Measurements from ENCODE around the gene ACAA1. TPM values are rescaled to one million over a fixed set of nuclear protein-coding genes. Genes with fewer than 3 reads are reported as not detected.
A peak's percentile ranks its signal among the peaks of the same experiment; 100 is the strongest.

The ACAA1 gene
- total and polyA plus RNA-seq, 2 of the 13 experiments (the other 11 are each of a cell fraction or from before 2014, with no cell fraction given), result 60.8 to 188 TPM

DNA sequence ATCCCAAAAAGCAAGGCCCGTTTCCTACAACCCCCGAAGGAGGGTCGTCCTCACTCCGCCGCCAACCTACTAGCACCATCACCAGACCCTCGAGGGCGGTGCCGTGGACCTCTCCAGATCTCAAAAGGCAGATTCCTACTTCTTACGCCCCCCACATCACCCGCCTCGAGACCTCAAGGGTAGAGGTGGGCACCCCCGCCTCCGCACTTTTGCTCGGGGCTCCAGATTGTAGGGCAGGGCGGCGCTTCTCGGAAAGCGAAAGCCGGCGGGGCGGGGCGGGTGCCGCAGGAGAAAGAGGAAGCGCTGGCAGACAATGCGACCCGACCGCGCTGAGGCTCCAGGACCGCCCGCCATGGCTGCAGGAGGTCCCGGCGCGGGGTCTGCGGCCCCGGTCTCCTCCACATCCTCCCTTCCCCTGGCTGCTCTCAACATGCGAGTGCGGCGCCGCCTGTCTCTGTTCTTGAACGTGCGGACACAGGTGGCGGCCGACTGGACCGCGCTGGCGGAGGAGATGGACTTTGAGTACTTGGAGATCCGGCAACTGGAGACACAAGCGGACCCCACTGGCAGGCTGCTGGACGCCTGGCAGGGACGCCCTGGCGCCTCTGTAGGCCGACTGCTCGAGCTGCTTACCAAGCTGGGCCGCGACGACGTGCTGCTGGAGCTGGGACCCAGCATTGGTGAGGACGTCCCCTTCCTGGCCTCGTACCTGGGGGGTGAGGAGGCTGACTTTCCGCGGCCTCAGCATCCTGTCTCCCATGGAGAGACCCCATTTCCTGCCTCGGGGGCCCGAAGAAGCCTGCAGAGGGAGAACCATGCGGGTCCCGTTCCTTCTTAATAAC lies 1.6 kb upstream of the ACAA1 start, which contains the start of gene MYD88 (continued):
- no peak for TF ChIP-seq ATF3 (CRISPR knock-in tag; IDR thresholded peaks at IDR 0.05)
- no peak for TF ChIP-seq MAFG (CRISPR knock-in tag; IDR thresholded peaks at IDR 0.05)
- TF ChIP-seq, protein P1, sequence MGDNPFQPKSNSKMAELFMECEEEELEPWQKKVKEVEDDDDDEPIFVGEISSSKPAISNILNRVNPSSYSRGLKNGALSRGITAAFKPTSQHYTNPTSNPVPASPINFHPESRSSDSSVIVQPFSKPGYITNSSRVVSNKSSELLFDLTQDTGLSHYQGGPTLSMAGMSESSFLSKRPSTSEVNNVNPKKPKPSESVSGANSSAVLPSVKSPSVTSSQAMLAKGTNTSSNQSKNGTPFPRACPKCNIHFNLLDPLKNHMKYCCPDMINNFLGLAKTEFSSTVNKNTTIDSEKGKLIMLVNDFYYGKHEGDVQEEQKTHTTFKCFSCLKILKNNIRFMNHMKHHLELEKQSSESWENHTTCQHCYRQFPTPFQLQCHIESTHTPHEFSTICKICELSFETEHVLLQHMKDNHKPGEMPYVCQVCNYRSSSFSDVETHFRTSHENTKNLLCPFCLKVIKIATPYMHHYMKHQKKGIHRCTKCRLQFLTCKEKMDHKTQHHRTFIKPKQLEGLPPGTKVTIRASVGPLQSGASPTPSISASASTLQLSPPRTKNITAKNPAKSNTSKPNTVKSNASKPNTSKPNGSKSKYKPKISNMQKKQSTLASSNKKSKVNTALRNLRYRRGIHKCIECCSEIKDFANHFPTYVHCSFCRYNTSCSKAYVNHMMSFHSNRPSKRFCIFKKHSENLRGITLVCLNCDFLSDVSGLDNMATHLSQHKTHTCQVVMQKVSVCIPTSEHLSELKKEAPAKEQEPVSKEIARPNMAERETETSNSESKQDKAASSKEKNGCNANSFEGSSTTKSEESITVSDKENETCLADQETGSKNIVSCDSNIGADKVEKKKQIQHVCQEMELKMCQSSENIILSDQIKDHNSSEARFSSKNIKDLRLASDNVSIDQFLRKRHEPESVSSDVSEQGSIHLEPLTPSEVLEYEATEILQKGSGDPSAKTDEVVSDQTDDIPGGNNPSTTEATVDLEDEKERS (CRISPR knock-in tag; IDR thresholded peaks at IDR 0.05), result no peak
- peak; percentile 60; the same call in 1 of the 2 replicates for TF ChIP-seq ZBTB7A (CRISPR knock-in tag; IDR thresholded peaks at IDR 0.05)
- 0 out of 2 replicates have a peak, but pooled peaks have one; percentile 2 for TF ChIP-seq GATAD1 (CRISPR knock-in tag; IDR thresholded peaks at IDR 0.05)
- TF ChIP-seq ZNF562 (CRISPR knock-in tag; IDR thresholded peaks at IDR 0.05; ENCODE audit: borderline replicate concordance), result no peak
- TF ChIP-seq ZNF18 (CRISPR knock-in tag; IDR thresholded peaks at IDR 0.05; ENCODE audit: insufficient replicate concordance), result peak; percentile 67
- no peak for TF ChIP-seq AKAP8 (CRISPR knock-in tag; IDR thresholded peaks at IDR 0.05)
- peak; percentile 52; the same call in 1 of the 2 replicates for TF ChIP-seq KDM2A (CRISPR knock-in tag; IDR thresholded peaks at IDR 0.05; ENCODE audit: borderline replicate concordance, low read depth)
- TF ChIP-seq SMAD9 (CRISPR knock-in tag; IDR thresholded peaks at IDR 0.05), result no peak
- TF ChIP-seq, protein P2, sequence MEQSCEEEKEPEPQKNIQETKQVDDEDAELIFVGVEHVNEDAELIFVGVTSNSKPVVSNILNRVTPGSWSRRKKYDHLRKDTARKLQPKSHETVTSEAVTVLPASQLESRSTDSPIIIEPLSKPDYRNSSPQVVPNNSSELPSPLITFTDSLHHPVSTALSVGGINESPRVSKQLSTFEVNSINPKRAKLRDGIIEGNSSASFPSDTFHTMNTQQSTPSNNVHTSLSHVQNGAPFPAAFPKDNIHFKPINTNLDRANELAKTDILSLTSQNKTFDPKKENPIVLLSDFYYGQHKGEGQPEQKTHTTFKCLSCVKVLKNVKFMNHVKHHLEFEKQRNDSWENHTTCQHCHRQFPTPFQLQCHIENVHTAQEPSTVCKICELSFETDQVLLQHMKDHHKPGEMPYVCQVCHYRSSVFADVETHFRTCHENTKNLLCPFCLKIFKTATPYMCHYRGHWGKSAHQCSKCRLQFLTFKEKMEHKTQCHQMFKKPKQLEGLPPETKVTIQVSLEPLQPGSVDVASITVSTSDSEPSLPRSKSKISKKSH (CRISPR knock-in tag; IDR thresholded peaks at IDR 0.05; ENCODE audit: borderline replicate concordance), result peak; percentile 90; the same call in 1 of the 2 replicates
- no peak for TF ChIP-seq ZSCAN9 (CRISPR knock-in tag; IDR thresholded peaks at IDR 0.05; ENCODE audit: borderline replicate concordance)
- no peak for TF ChIP-seq ZSCAN5A (CRISPR knock-in tag; IDR thresholded peaks at IDR 0.05; ENCODE audit: borderline replicate concordance)
- no peak; the same call in 1 of the 2 replicates for TF ChIP-seq ISX (CRISPR knock-in tag; conservative IDR thresholded peaks at IDR 0.05)
- TF ChIP-seq MTERF4 (CRISPR knock-in tag; IDR thresholded peaks at IDR 0.05), result peak; percentile 82; the same call in 1 of the 2 replicates
- TF ChIP-seq TCF7 (IDR thresholded peaks at IDR 0.05; ENCODE audit: low read depth), result no peak
- TF ChIP-seq TEF (CRISPR knock-in tag; IDR thresholded peaks at IDR 0.05), result no peak
- no peak for TF ChIP-seq NCOA5 (CRISPR knock-in tag; IDR thresholded peaks at IDR 0.05)
